ENCODE data around the gene PET100. TPM values are rescaled to one million over a fixed set of nuclear protein-coding genes. Genes with fewer than 3 reads are reported as not detected.

The PET100 gene
- total and polyA plus RNA-seq, 2 experiments from 2014 or later = 8.6 to 636 TPM

DNA sequence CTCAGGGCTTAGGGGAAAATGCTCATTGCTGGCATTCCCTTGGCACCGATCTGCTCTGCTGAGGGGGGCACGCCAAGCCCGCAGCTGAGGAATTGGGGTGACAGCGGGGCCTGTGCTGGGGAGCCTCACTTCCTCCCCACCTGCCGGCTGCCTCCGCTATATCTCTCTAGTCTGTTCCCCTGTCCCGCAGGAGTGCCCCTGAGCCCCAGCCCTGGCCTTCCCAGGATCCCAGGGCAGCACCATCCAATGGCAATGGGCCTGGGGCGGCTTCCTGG lies 16.8 kb downstream of the PET100 start (continued):
- TF ChIP-seq, protein P1, sequence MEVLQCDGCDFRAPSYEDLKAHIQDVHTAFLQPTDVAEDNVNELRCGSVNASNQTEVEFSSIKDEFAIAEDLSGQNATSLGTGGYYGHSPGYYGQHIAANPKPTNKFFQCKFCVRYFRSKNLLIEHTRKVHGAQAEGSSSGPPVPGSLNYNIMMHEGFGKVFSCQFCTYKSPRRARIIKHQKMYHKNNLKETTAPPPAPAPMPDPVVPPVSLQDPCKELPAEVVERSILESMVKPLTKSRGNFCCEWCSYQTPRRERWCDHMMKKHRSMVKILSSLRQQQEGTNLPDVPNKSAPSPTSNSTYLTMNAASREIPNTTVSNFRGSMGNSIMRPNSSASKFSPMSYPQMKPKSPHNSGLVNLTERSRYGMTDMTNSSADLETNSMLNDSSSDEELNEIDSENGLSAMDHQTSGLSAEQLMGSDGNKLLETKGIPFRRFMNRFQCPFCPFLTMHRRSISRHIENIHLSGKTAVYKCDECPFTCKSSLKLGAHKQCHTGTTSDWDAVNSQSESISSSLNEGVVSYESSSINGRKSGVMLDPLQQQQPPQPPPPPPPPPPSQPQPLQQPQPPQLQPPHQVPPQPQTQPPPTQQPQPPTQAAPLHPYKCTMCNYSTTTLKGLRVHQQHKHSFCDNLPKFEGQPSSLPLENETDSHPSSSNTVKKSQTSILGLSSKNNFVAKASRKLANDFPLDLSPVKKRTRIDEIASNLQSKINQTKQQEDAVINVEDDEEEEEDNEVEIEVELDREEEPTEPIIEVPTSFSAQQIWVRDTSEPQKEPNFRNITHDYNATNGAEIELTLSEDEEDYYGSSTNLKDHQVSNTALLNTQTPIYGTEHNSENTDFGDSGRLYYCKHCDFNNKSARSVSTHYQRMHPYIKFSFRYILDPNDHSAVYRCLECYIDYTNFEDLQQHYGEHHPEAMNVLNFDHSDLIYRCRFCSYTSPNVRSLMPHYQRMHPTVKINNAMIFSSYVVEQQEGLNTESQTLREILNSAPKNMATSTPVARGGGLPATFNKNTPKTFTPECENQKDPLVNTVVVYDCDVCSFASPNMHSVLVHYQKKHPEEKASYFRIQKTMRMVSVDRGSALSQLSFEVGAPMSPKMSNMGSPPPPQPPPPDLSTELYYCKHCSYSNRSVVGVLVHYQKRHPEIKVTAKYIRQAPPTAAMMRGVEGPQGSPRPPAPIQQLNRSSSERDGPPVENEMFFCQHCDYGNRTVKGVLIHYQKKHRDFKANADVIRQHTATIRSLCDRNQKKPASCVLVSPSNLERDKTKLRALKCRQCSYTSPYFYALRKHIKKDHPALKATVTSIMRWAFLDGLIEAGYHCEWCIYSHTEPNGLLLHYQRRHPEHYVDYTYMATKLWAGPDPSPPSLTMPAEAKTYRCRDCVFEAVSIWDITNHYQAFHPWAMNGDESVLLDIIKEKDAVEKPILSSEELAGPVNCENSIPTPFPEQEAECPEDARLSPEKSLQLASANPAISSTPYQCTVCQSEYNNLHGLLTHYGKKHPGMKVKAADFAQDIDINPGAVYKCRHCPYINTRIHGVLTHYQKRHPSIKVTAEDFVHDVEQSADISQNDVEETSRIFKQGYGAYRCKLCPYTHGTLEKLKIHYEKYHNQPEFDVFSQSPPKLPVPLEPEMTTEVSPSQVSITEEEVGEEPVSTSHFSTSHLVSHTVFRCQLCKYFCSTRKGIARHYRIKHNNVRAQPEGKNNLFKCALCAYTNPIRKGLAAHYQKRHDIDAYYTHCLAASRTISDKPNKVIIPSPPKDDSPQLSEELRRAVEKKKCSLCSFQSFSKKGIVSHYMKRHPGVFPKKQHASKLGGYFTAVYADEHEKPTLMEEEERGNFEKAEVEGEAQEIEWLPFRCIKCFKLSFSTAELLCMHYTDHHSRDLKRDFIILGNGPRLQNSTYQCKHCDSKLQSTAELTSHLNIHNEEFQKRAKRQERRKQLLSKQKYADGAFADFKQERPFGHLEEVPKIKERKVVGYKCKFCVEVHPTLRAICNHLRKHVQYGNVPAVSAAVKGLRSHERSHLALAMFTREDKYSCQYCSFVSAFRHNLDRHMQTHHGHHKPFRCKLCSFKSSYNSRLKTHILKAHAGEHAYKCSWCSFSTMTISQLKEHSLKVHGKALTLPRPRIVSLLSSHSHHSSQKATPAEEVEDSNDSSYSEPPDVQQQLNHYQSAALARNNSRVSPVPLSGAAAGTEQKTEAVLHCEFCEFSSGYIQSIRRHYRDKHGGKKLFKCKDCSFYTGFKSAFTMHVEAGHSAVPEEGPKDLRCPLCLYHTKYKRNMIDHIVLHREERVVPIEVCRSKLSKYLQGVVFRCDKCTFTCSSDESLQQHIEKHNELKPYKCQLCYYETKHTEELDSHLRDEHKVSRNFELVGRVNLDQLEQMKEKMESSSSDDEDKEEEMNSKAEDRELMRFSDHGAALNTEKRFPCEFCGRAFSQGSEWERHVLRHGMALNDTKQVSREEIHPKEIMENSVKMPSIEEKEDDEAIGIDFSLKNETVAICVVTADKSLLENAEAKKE (CRISPR knock-in tag; IDR thresholded peaks at IDR 0.05) = no peak
- no peak for TF ChIP-seq STAT1 (IDR thresholded peaks at IDR 0.05; ENCODE audit: unreplicated experiment)
- no peak for TF ChIP-seq ZNF331 (CRISPR knock-in tag; IDR thresholded peaks at IDR 0.05; ENCODE audit: low read depth)

DNA sequence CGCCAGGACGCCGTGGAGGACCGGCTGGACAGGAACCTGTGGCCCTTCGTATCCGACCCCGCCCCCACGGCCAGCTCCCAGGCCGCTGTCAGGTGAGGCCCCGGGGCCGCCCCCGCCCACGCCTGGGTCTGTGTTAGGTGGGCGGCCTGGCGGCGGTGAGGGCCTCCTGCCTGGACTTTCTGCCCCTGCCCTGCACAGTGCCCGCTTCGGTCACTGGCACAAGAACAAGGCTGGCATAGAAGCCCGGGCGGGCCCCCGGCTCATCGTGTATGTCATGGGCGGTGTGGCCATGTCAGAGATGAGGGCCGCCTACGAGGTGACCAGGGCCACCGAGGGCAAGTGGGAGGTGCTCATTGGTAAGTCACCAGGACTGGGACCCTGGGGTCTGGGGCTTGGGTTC lies 17.6 kb downstream of the PET100 start:
- H3K79me2 ChIP-seq (replicated peaks; ENCODE audit: insufficient read depth) = no peaks in the 10 kb centered on the region
- H3K4me3 ChIP-seq = no peak overlapping the region
- Mint-ChIP-seq H3K4me3 (no peak overlapping the region), H3K27ac (no peak overlapping the region), H3K4me1 (peaks cover 1% of the 10 kb centered on the region; the same call in 1 of the 3 replicates), H3K36me3 (ENCODE audit: low read depth) (peaks cover 3% of the 10 kb centered on the region; the same call in 1 of the 3 replicates), H3K9me3 (no peaks in the 10 kb centered on the region), H3K27me3 (ENCODE audit: insufficient read depth, low read depth, poor library complexity) (peaks cover 20% of the 10 kb centered on the region)
- no peaks in the 10 kb centered on the region for H3K9me2 ChIP-seq (ENCODE audit: insufficient read depth)
- no peak overlapping the region for H2AFZ ChIP-seq
- no peaks in the 10 kb centered on the region for H3K36me3 ChIP-seq (ENCODE audit: insufficient read depth)
- DNase-seq (ENCODE audit: low spot score) (no peak), ATAC-seq (no peak)
- H3K27ac ChIP-seq (ENCODE audit: low read depth) = no peak overlapping the region
- no peaks in the 10 kb centered on the region for H3K4me1 ChIP-seq (ENCODE audit: insufficient read depth)
- H3K27me3 ChIP-seq (ENCODE audit: insufficient read depth) = peaks cover 6% of the 10 kb centered on the region; the same call in 1 of the 2 replicates
- no peaks in the 10 kb centered on the region for H3F3A ChIP-seq (replicated peaks; ENCODE audit: low read depth)
- H3K4me2 ChIP-seq = no peak overlapping the region
- no peaks in the 10 kb centered on the region; the same call in 1 of the 2 replicates for H4K20me1 ChIP-seq (replicated peaks; ENCODE audit: insufficient read depth)
- no peak for TF ChIP-seq NANOG (IDR thresholded peaks at IDR 0.05; ENCODE audit: borderline replicate concordance)
- no peak for TF ChIP-seq JUNB (IDR thresholded peaks at IDR 0.05; ENCODE audit: unreplicated experiment)
- TF ChIP-seq ZNF331 (CRISPR knock-in tag; IDR thresholded peaks at IDR 0.05; ENCODE audit: low read depth) = no peak
- no peak for TF ChIP-seq STAT1 (IDR thresholded peaks at IDR 0.05; ENCODE audit: unreplicated experiment)
- TF ChIP-seq POLR2AphosphoS5 (IDR thresholded peaks at IDR 0.05; ENCODE audit: low read depth) = no peak
- TF ChIP-seq CREB1 (CRISPR knock-in tag; IDR thresholded peaks at IDR 0.05; ENCODE audit: low read depth) = no peak
- no peak for TF ChIP-seq ZNF114 (CRISPR knock-in tag; IDR thresholded peaks at IDR 0.05)
- TF ChIP-seq, protein P2, sequence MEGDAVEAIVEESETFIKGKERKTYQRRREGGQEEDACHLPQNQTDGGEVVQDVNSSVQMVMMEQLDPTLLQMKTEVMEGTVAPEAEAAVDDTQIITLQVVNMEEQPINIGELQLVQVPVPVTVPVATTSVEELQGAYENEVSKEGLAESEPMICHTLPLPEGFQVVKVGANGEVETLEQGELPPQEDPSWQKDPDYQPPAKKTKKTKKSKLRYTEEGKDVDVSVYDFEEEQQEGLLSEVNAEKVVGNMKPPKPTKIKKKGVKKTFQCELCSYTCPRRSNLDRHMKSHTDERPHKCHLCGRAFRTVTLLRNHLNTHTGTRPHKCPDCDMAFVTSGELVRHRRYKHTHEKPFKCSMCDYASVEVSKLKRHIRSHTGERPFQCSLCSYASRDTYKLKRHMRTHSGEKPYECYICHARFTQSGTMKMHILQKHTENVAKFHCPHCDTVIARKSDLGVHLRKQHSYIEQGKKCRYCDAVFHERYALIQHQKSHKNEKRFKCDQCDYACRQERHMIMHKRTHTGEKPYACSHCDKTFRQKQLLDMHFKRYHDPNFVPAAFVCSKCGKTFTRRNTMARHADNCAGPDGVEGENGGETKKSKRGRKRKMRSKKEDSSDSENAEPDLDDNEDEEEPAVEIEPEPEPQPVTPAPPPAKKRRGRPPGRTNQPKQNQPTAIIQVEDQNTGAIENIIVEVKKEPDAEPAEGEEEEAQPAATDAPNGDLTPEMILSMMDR (conservative IDR thresholded peaks at IDR 0.05; ENCODE audit: low read depth in 2 of 2) = no peak
- TF ChIP-seq, protein P3, sequence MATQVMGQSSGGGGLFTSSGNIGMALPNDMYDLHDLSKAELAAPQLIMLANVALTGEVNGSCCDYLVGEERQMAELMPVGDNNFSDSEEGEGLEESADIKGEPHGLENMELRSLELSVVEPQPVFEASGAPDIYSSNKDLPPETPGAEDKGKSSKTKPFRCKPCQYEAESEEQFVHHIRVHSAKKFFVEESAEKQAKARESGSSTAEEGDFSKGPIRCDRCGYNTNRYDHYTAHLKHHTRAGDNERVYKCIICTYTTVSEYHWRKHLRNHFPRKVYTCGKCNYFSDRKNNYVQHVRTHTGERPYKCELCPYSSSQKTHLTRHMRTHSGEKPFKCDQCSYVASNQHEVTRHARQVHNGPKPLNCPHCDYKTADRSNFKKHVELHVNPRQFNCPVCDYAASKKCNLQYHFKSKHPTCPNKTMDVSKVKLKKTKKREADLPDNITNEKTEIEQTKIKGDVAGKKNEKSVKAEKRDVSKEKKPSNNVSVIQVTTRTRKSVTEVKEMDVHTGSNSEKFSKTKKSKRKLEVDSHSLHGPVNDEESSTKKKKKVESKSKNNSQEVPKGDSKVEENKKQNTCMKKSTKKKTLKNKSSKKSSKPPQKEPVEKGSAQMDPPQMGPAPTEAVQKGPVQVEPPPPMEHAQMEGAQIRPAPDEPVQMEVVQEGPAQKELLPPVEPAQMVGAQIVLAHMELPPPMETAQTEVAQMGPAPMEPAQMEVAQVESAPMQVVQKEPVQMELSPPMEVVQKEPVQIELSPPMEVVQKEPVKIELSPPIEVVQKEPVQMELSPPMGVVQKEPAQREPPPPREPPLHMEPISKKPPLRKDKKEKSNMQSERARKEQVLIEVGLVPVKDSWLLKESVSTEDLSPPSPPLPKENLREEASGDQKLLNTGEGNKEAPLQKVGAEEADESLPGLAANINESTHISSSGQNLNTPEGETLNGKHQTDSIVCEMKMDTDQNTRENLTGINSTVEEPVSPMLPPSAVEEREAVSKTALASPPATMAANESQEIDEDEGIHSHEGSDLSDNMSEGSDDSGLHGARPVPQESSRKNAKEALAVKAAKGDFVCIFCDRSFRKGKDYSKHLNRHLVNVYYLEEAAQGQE (IDR thresholded peaks at IDR 0.05; ENCODE audit: unreplicated experiment) = no peak
- no peak for TF ChIP-seq EZH2phosphoT487 (IDR thresholded peaks at IDR 0.05; ENCODE audit: unreplicated experiment)
- TF ChIP-seq, protein P4, sequence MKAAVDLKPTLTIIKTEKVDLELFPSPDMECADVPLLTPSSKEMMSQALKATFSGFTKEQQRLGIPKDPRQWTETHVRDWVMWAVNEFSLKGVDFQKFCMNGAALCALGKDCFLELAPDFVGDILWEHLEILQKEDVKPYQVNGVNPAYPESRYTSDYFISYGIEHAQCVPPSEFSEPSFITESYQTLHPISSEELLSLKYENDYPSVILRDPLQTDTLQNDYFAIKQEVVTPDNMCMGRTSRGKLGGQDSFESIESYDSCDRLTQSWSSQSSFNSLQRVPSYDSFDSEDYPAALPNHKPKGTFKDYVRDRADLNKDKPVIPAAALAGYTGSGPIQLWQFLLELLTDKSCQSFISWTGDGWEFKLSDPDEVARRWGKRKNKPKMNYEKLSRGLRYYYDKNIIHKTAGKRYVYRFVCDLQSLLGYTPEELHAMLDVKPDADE (IDR thresholded peaks at IDR 0.05) = no peak
